Prostate gland (tissue), 2 donors: ENCODE data around the gene RPLP2. TPM values are rescaled to one million over a fixed set of nuclear protein-coding genes. Genes with fewer than 3 reads are reported as not detected.

Experiments
- DNase-seq: peaks from one replicate; pipeline ENCODE4 v3.0.0-alpha.2; 2019; ENCODE audit warnings: low spot score
- H3K27ac ChIP-seq, 2 donors: fragments of 200-600 bp; sonication (generic); 2 replicates each; pipeline ENCODE4 v1.5.1; 2017 to 2019
- H3K27me3 ChIP-seq: fragments of 200-600 bp; sonication (generic); replicated peaks from 2 replicates; pipeline ENCODE4 v1.5.1; 2019; ENCODE audit not compliant: insufficient read depth
- H3K36me3 ChIP-seq, 2 donors: fragments of 200-600 bp; sonication (generic); 1 replicate in 1 of 2; 2 replicates in 1 of 2; pipeline versions ENCODE4 v1.5.1 to v1.8.1; 2017 to 2019
- H3K4me1 ChIP-seq: fragments of 200-600 bp; sonication (generic); replicated peaks from 2 replicates; pipeline ENCODE4 v1.5.1; 2019
- H3K4me3 ChIP-seq, 2 donors: fragments of 200-600 bp; sonication (generic); 2 replicates each; pipeline ENCODE4 v1.5.1; 2017 to 2019
- H3K9me3 ChIP-seq: fragments of 200-600 bp; sonication (generic); 2 replicates; pipeline ENCODE4 v1.5.1; 2017
- CTCF ChIP-seq, 4 experiments: fragments of 200-600 bp in 2 of 4; fragments of 450-650 bp in 2 of 4; sonication (generic) in 2 of 4; IDR thresholded peaks; 1 replicate in 3 of 4; 2 replicates in 1 of 4; pipeline ENCODE4 v1.5.1; 2016 to 2019; ENCODE audit warnings: antibody characterized with exemption in 4 of 4, mild to moderate bottlenecking in 2 of 4, moderate library complexity in 2 of 4
- POLR2A ChIP-seq: fragments of 450-650 bp; IDR thresholded peaks from one replicate; pipeline ENCODE4 v1.6.1; 2016; ENCODE audit warnings: antibody characterized with exemption, mild to moderate bottlenecking
- POLR2AphosphoS5 ChIP-seq: sonication (generic); formaldehyde crosslinking; IDR thresholded peaks from one replicate; pipeline ENCODE4 v1.6.1; 2017; ENCODE audit warnings: antibody characterized with exemption
- WGBS: methylation state at CpG from one replicate; pipeline ENCODE4 v1.1.5; 2018; 5-methylcytosine and 5-hydroxymethylcytosine counted together
- intact Hi-C: fragments of 100-400 bp; cut with DNase I; formaldehyde crosslinking; loops from one replicate; pipeline ENCODE4 v1.14.2; 2022
- total RNA-seq, 2 donors: library from RNA; depleted of rRNA; stranded (reverse); fragments of >200 nt; gene quantifications; one replicate each; pipeline ENCODE4 v1.1.0, GENCODE V29; 2016

Gene RPLP2
- total RNA-seq, 2 donors from 2014 or later: 431 to 906 TPM

- intact Hi-C loops: no loop called here
- TF ChIP-seq POLR2A (no peak), CTCF (IDR thresholded peaks at IDR 0.05) (no peak), POLR2AphosphoS5 (no peak)
- Histone ChIP-seq H3K4me3 (no peak overlapping the region), H3K9me3 (no peaks in the 10 kb centered on the region), H3K4me1 (peaks cover 15% of the 10 kb centered on the region), H3K27me3 (no peaks in the 10 kb centered on the region), H3K36me3 (no peaks in the 10 kb centered on the region), H3K27ac (no peak overlapping the region)
- DNase-seq: no peak
- WGBS: 84% methylated on average over 15 of the region's 15 CpGs
Observed at GRCh38 chr11:852762-853161, 43.0 kb downstream of the RPLP2 start.

DNA sequence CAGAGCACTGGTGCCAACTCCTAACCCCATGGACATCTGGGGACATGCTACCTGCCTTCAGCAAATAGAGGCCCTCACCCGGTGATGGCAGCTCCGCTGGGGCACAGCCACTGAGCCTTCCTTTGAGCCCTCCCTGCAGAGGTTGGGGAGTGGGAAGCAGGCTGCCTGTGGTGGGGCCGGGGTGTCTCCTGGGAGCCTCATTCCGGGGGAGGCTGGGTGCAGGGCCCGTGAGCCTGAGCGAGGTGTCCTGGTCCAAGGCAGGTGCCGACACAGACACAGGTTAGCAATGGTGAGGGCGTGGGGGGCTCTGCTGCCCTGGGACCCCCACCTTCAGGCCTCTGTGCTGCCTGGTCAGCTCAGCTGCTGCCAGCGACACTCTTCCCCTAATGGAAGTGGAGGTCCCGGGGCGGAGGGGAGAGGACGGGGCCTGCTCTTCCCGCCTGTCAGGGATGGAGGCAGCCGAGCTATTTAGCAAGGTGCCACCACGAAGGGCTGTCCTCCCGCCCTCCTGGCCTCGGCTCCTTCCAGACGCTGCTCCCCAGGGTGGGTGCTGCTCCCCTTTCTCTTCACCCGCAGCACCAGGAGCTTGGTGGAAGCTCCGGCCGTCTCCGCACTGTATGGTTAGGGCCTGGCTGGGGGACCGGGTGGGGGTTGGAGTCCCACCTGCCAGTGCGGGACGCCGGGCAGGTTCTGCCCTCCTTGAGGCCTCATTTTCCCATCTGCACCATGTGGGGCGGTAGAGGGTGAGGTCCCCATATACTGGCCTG lies 44.1 kb downstream of the RPLP2 start:
- whole genome bisulfite sequencing: 90% methylated on average over 27 of the region's 27 CpGs
- H3K4me1 ChIP-seq: peaks cover 11% of the 10 kb centered on the region
- DNase-seq: no peak
- no peaks in the 10 kb centered on the region for H3K9me3 ChIP-seq
- TF ChIP-seq POLR2A (no peak), CTCF (IDR thresholded peaks at IDR 0.05) (no peak), POLR2AphosphoS5 (no peak)
- H3K27me3 ChIP-seq: no peaks in the 10 kb centered on the region
- H3K4me3 ChIP-seq: no peak overlapping the region
- intact Hi-C loops: no loop called here
- H3K27ac ChIP-seq: no peak overlapping the region
- H3K36me3 ChIP-seq: no peaks in the 10 kb centered on the region

GRCh38 chr11:854601-855329 lies 45.0 kb downstream of the RPLP2 start:
- Histone ChIP-seq H3K9me3 (no peaks in the 10 kb centered on the region), H3K27ac (no peak overlapping the region), H3K4me1 (peaks cover 7% of the 10 kb centered on the region), H3K27me3 (no peaks in the 10 kb centered on the region), H3K36me3 (no peaks in the 10 kb centered on the region), H3K4me3 (no peak overlapping the region)
- intact Hi-C loops: no loop called here
- no peak for DNase-seq
- no peak for TF ChIP-seq POLR2A
- no peak for TF ChIP-seq POLR2AphosphoS5
- no peak for TF ChIP-seq CTCF (IDR thresholded peaks at IDR 0.05)
- 82% methylated on average over 20 of the region's 20 CpGs for WGBS

- H3K27me3 ChIP-seq: no peaks in the 10 kb centered on the region
- H3K4me3 ChIP-seq: no peak overlapping the region
- H3K27ac ChIP-seq: no peak overlapping the region
- intact Hi-C loops: no loop called here
- no peak for DNase-seq
- TF ChIP-seq POLR2AphosphoS5: no peak
- no peak for TF ChIP-seq POLR2A
- TF ChIP-seq CTCF (IDR thresholded peaks at IDR 0.05): no peak
- WGBS: 80% methylated on average over 7 of the region's 7 CpGs
- H3K36me3 ChIP-seq: no peaks in the 10 kb centered on the region
- H3K9me3 ChIP-seq: no peaks in the 10 kb centered on the region
- peaks cover 4% of the 10 kb centered on the region for H3K4me1 ChIP-seq
Observed at GRCh38 chr11:855330-855674, 45.5 kb downstream of the RPLP2 start.

- no peak for TF ChIP-seq POLR2AphosphoS5
- TF ChIP-seq CTCF (IDR thresholded peaks at IDR 0.05): no peak
- TF ChIP-seq POLR2A: no peak
- Histone ChIP-seq H3K4me1 (no peaks in the 10 kb centered on the region), H3K27me3 (no peaks in the 10 kb centered on the region), H3K36me3 (no peaks in the 10 kb centered on the region), H3K27ac (no peak overlapping the region), H3K9me3 (no peaks in the 10 kb centered on the region), H3K4me3 (no peak overlapping the region)
- 89% methylated on average over 12 of the region's 12 CpGs for WGBS
- no peak for DNase-seq
- intact Hi-C loops: no loop called here
Observed at GRCh38 chr11:855796-856195, 46.0 kb downstream of the RPLP2 start.
